GM21381 (cell line): ENCODE data around the gene C12orf60.

Experiments used
- ATAC-seq: cut with Tn5 transposase; IDR thresholded peaks from one replicate; pipeline ENCODE4 v1.9.1; 2021; ENCODE audit warnings: mild to moderate bottlenecking, moderate library complexity; ENCODE audit not compliant: unreplicated experiment

The C12orf60 gene

GRCh38 chr12:14776236-14776961, 27.1 kb upstream of the C12orf60 start:
- no peak for ATAC-seq

- no peak for ATAC-seq
Measured at GRCh38 chr12:14777271-14777670, 26.2 kb upstream of the C12orf60 start.

GRCh38 chr12:14779834-14780233, 23.6 kb upstream of the C12orf60 start:
- no peak for ATAC-seq

- no peak for ATAC-seq
Measured at GRCh38 chr12:14780859-14781258, 22.6 kb upstream of the C12orf60 start.

GRCh38 chr12:14781563-14781962, 21.9 kb upstream of the C12orf60 start:
- ATAC-seq: no peak

- no peak for ATAC-seq
Measured at GRCh38 chr12:14782756-14783155, 20.7 kb upstream of the C12orf60 start.

GRCh38 chr12:14784471-14784870, 19.0 kb upstream of the C12orf60 start:
- ATAC-seq: no peak

GRCh38 chr12:14785568-14785967, 17.9 kb upstream of the C12orf60 start:
- ATAC-seq: no peak

- ATAC-seq: no peak
Measured at GRCh38 chr12:14795028-14795448, 8.4 kb upstream of the C12orf60 start.

GRCh38 chr12:14802247-14802646, 1.2 kb upstream of the C12orf60 start:
- no peak for ATAC-seq

- ATAC-seq: no peak
Measured at GRCh38 chr12:14802721-14803010, 804 bp upstream of the C12orf60 start.

- ATAC-seq: peak; percentile 19
Measured at GRCh38 chr12:14803830-14804160, 325 bp downstream of the C12orf60 start.

GRCh38 chr12:14810167-14810952, 6.9 kb downstream of the C12orf60 start:
- ATAC-seq: no peak

GRCh38 chr12:14810953-14811483, 7.5 kb downstream of the C12orf60 start:
- no peak for ATAC-seq

- ATAC-seq: no peak
Measured at GRCh38 chr12:14811486-14811885, 8.0 kb downstream of the C12orf60 start.

GRCh38 chr12:14814014-14814413, 10.5 kb downstream of the C12orf60 start, which contains the start of gene SMCO3:
Gene SMCO3 (minus strand): TSS chr12:14814182. CDS start chr12:14806680, 7,502 bp downstream.
- ATAC-seq: no peak

- no peak for ATAC-seq
Measured at GRCh38 chr12:14824012-14824634, 20.7 kb downstream of the C12orf60 start.

GRCh38 chr12:14825256-14825655, 21.8 kb downstream of the C12orf60 start:
- no peak for ATAC-seq

GRCh38 chr12:14826491-14826890, 23.0 kb downstream of the C12orf60 start:
- no peak for ATAC-seq

GRCh38 chr12:14827043-14827442, 23.6 kb downstream of the C12orf60 start:
- ATAC-seq: no peak

- peak; percentile 92 for ATAC-seq
Measured at GRCh38 chr12:14828892-14829291, 25.4 kb downstream of the C12orf60 start.

- no peak for ATAC-seq
Measured at GRCh38 chr12:14833336-14833735, 29.9 kb downstream of the C12orf60 start.
